Prostate gland (tissue), 2 donors: ENCODE measurements around the gene RPL21.
"Not testable (repeated sequence)": the region's sequence is repeated elsewhere in the genome, so short reads cannot be mapped to it uniquely, and the experiment has no call there.

Experiments
- POLR2AphosphoS5 ChIP-seq: sonication (generic); formaldehyde crosslinking; IDR thresholded peaks from one replicate; pipeline ENCODE4 v1.6.1; 2017; ENCODE audit warnings: antibody characterized with exemption
- TF ChIP-seq, protein P1 (sequence below), 4 experiments: fragments of 200-600 bp in 2 of 4; fragments of 450-650 bp in 2 of 4; sonication (generic) in 2 of 4; IDR thresholded peaks; 1 replicate in 3 of 4; 2 replicates in 1 of 4; pipeline ENCODE4 v1.5.1; 2016 to 2019; ENCODE audit warnings: antibody characterized with exemption in 4 of 4, mild to moderate bottlenecking in 2 of 4, moderate library complexity in 2 of 4

DNA sequence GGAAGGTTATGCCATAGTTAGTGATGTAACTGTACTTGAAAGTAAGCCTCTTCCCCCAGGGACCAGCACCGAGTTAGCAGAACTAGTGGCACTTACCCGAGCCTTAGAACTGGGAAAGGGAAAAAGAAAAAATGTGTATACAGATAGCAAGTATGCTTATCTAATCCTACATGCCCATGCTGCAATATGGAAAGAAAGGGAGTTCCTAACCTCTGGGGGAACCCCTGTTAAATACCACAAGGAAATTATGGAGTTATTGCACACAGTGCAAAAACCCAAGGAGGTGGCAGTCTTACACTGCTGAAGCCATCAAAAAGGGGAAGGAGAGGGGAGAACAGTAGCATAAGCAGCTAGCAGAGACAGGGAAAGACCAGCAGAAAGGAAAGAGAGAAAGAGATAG is 33.6 kb upstream of the RPL21 start:
- TF ChIP-seq, protein P1, sequence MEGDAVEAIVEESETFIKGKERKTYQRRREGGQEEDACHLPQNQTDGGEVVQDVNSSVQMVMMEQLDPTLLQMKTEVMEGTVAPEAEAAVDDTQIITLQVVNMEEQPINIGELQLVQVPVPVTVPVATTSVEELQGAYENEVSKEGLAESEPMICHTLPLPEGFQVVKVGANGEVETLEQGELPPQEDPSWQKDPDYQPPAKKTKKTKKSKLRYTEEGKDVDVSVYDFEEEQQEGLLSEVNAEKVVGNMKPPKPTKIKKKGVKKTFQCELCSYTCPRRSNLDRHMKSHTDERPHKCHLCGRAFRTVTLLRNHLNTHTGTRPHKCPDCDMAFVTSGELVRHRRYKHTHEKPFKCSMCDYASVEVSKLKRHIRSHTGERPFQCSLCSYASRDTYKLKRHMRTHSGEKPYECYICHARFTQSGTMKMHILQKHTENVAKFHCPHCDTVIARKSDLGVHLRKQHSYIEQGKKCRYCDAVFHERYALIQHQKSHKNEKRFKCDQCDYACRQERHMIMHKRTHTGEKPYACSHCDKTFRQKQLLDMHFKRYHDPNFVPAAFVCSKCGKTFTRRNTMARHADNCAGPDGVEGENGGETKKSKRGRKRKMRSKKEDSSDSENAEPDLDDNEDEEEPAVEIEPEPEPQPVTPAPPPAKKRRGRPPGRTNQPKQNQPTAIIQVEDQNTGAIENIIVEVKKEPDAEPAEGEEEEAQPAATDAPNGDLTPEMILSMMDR (IDR thresholded peaks at IDR 0.05), result not testable (repeated sequence)
- not testable (repeated sequence) for TF ChIP-seq POLR2AphosphoS5
